SH-SY5Y (cell line): ENCODE data around the gene DOCK4.

ENCODE experiments used
- GATA2 ChIP-seq: IDR thresholded peaks from 2 replicates; pipeline ENCODE4 v1.6.1; 2011; ENCODE audit warnings: mild to moderate bottlenecking, low read depth, low read length
- GATA3 ChIP-seq: IDR thresholded peaks from 2 replicates; pipeline ENCODE4 v1.6.1; 2011; ENCODE audit warnings: low read depth, mild to moderate bottlenecking, low read length, moderate library complexity

The DOCK4 gene

DNA sequence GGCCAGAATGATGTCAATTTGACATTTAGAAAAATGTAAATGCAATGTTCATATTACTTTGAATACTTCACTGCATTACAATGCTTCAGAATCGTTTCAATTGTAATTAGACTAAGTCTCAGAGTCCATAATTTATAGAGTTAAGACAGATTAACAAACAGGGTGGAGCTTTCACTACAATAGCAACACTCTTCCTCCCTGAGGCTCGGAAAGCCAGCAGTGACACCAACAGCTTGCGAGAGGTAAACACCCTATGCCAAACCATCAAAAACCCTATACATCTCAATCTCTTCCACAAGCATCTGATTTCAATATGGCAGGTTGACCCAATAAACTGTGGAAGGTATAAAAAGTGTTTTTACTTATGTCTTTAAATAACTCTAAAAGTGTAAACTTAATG, 72.2 kb downstream of the DOCK4 start:
- no peak for TF ChIP-seq GATA3
- no peak for TF ChIP-seq GATA2

DNA sequence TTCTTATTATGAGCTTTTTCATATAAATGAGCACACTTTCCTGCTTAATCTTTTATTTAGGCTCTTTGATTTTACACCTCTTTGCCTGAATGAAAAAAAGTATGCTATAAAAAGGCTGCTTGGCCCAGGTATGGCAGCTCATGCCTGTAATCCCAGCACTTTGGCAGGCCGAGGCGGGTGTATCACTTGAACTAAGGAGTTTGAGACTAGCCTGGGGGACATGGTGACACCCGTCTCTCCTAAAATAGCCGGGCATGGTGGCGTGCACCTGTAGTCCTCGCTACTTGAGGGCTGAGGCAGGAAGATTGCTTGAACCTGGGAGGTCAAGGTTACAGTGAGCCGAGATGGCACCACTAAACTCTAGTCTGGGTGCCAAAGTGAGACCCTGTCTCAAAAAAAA, 72.9 kb downstream of the DOCK4 start:
- no peak for TF ChIP-seq GATA2
- no peak for TF ChIP-seq GATA3

GRCh38 chr7:112132051-112132694, 74.0 kb downstream of the DOCK4 start:
- TF ChIP-seq GATA2 (peak; percentile 69; the same call in 1 of the 2 replicates), GATA3 (peak; percentile 62)

GRCh38 chr7:112130729-112131410, 75.3 kb downstream of the DOCK4 start:
- TF ChIP-seq GATA3 (no peak), GATA2 (no peak)

DNA sequence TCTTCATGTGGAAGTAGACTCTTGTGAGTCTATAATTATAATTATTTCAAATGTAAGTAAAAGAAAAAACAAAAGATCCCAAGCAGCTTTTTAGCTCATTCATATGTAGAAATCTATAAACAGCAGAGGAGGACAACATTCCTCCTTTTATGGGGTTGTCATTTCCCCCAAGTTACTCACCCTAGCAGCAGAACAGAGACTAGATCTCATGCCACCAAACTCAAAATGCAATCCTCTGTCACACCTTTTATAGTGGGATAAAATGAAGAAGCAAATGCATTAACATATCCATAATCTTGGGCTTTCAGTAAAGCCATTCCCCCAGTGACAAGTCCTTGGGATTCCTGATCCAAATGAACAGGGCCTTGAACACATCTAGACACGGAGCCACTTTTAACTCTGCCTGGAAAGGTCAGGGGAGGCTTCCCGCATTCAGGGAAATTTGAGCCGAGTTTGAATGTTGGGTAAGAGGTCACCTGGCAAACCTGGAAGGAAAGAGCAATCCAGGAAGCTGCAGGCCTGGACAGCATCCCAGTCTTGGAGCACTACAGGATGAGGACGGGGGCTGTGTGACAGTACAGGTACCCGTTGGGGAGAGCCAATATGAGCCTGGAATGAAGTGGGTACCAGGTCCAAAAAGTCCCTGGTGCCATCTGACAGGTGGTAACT, 76.4 kb downstream of the DOCK4 start:
- no peak for TF ChIP-seq GATA2
- no peak for TF ChIP-seq GATA3

GRCh38 chr7:112125250-112125649, 80.9 kb downstream of the DOCK4 start:
- no peak for TF ChIP-seq GATA3

DNA sequence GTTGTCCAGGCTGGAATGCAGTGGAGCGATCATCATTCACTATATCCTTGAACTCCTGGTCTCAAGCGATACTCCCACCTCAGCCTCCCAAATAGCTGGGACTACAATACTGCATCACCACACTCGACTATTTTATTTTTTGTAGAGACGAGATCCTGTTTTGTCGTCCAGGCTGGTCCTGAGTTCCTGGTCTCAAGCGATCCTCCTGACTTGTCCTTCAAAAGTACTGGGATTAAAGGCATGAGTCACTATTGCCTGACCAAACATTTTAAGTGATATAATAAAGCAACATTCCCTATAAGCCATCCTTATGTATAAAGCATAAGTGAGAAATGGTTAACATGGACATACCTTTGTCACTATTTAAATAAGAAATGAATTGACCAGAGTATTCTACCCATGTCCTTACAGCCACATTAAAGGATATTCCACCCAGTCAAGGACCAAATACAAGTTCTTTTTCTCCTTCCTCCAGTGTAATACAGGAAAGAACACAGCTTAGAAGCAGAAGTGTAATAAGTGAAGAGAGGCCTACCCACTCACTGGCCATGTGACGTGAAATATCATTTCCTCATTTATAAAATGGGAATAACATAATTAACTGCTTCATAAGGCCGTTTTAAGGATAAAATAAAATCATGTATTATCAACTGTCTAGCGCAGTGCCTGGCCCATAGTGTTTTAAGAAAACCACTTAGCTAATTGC, 82.0 kb downstream of the DOCK4 start:
- no peak for TF ChIP-seq GATA3
- TF ChIP-seq GATA2, result no peak

DNA sequence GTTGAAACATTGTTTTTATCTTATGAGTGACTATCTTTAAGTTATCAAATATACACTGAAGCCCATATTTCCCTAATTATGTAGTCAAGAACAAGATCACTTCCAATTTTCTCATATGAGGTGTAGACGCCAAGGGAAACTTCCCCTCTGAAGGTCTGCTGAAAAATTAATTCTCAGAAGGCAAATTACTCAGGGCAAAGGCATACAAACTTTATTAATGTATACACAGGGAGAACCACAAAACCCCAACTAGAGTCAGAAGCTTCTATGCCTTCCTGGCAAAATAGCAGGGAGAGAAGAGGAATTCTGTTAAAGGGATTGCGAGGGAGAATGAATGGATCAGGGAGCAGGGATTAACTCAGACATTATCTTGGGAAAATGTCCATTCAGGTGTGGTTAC, 83.4 kb downstream of the DOCK4 start:
- no peak for TF ChIP-seq GATA3
- TF ChIP-seq GATA2, result no peak

GRCh38 chr7:112122144-112122543, 84.1 kb downstream of the DOCK4 start:
- no peak for TF ChIP-seq GATA2
- no peak for TF ChIP-seq GATA3

GRCh38 chr7:112121318-112121717, 84.9 kb downstream of the DOCK4 start:
- TF ChIP-seq GATA3, result no peak
- TF ChIP-seq GATA2, result no peak

DNA sequence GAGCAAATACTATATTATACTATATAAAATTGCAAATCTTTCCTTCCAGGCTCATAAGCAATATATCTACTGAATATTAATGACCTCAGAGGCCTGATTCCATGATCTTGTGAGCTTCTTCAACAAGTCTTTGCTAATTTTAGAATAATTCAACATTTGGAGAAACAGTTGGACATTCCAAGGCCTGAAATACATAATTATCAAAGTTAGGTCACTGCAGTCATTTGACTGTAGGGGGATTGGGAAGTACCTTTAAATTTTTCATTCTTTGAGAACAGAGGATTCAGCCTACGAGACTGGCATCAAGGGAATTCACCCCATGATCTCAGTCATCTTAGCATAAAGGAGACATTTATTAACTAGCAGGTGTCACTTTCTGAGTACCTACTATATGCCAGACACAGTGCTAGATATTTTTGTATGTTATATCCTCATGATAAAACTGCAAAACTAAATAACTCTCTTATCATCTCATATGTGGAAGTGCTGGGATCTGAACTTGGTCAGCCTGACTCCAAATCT, 85.4 kb downstream of the DOCK4 start:
- no peak for TF ChIP-seq GATA2
- TF ChIP-seq GATA3, result no peak

- no peak for TF ChIP-seq GATA2
- TF ChIP-seq GATA3, result no peak
Observed at GRCh38 chr7:112118581-112119566, 87.3 kb downstream of the DOCK4 start.

GRCh38 chr7:112116894-112117293, 89.3 kb downstream of the DOCK4 start:
- no peak for TF ChIP-seq GATA3
- no peak for TF ChIP-seq GATA2
